Testis (tissue), 3 donors: ENCODE measurements around the gene PSMD2. TPM values are rescaled to one million over a fixed set of nuclear protein-coding genes. Genes with fewer than 3 reads are reported as not detected.

Experiments used
- DNase-seq: peaks from one replicate; pipeline ENCODE4 v3.0.0-alpha.2; 2019
- H3K27ac ChIP-seq, 2 donors: fragments of 200-600 bp; sonication (generic); one replicate each; pipeline ENCODE4 v1.5.1; 2019
- H3K27me3 ChIP-seq: fragments of 200-600 bp; sonication (generic); one replicate; pipeline ENCODE4 v1.5.1; 2019
- H3K36me3 ChIP-seq: fragments of 200-600 bp; sonication (generic); one replicate; pipeline ENCODE4 v1.5.1; 2017; ENCODE audit warnings: low read depth; ENCODE audit errors: missing control alignments
- H3K4me1 ChIP-seq: fragments of 200-600 bp; sonication (generic); one replicate; pipeline ENCODE4 v1.5.1; 2019
- H3K4me3 ChIP-seq, 2 donors: fragments of 200-600 bp; sonication (generic); one replicate each; pipeline ENCODE4 v1.5.1; 2017 to 2019
- H3K9me3 ChIP-seq: fragments of 200-600 bp; sonication (generic); one replicate; pipeline ENCODE4 v1.5.1; 2017
- POLR2A ChIP-seq: fragments of 450-650 bp; IDR thresholded peaks from one replicate; pipeline ENCODE4 v1.6.1; 2017; ENCODE audit warnings: antibody characterized with exemption, mild to moderate bottlenecking, moderate library complexity
- WGBS, 2 donors: methylation state at CpG; one replicate each; pipeline ENCODE4 v1.1.5; 2018; 5-methylcytosine and 5-hydroxymethylcytosine counted together
- intact Hi-C: fragments of 100-400 bp; cut with DNase I; formaldehyde crosslinking; loops from one replicate; pipeline ENCODE4 v1.15.1; 2023; ENCODE audit warnings: low total_unique reads
- polyA plus RNA-seq: library from polyadenylated mRNA; stranded (reverse); fragments of 350-450 nt; fragmentation: Illumina TruSeq; extraction: RNeasy Lipid Tissue Mini Kit (QIAGEN cat#74804); gene quantifications from one replicate; pipeline ENCODE4 v1.2.3, GENCODE V29; 2014; ENCODE audit warnings: low read depth, low replicate concordance; ENCODE audit not compliant: insufficient read depth
- total RNA-seq, 2 donors: library from RNA; depleted of rRNA; stranded (reverse); fragments of >200 nt; gene quantifications; one replicate each; pipeline ENCODE4 v1.2.3, GENCODE V29; 2016
- TF ChIP-seq, protein P1 (sequence below), 3 experiments: fragments of 450-650 bp in 2 of 3; fragments of 200-600 bp in 1 of 3; sonication (generic) in 1 of 3; IDR thresholded peaks; one replicate each; pipeline ENCODE4 v1.5.1; 2016 to 2019; ENCODE audit warnings: antibody characterized with exemption in 3 of 3, mild to moderate bottlenecking in 2 of 3, moderate library complexity in 1 of 3

PSMD2 gene
- total and polyA plus RNA-seq, 3 donors from 2014 or later, result 289 to 379 (median 339) TPM

- no peaks in the 10 kb centered on the region for H3K27me3 ChIP-seq
- no peaks in the 10 kb centered on the region for H3K36me3 ChIP-seq
- peak; percentile 70 for DNase-seq
- H3K4me3 ChIP-seq, result no peak overlapping the region
- H3K27ac ChIP-seq, result no peak overlapping the region
- 73 to 100% methylated on average over 3 to 18 of the region's 18 CpGs for WGBS, 2 donors
- H3K9me3 ChIP-seq, result no peaks in the 10 kb centered on the region
- TF ChIP-seq, protein P1, sequence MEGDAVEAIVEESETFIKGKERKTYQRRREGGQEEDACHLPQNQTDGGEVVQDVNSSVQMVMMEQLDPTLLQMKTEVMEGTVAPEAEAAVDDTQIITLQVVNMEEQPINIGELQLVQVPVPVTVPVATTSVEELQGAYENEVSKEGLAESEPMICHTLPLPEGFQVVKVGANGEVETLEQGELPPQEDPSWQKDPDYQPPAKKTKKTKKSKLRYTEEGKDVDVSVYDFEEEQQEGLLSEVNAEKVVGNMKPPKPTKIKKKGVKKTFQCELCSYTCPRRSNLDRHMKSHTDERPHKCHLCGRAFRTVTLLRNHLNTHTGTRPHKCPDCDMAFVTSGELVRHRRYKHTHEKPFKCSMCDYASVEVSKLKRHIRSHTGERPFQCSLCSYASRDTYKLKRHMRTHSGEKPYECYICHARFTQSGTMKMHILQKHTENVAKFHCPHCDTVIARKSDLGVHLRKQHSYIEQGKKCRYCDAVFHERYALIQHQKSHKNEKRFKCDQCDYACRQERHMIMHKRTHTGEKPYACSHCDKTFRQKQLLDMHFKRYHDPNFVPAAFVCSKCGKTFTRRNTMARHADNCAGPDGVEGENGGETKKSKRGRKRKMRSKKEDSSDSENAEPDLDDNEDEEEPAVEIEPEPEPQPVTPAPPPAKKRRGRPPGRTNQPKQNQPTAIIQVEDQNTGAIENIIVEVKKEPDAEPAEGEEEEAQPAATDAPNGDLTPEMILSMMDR (IDR thresholded peaks at IDR 0.05), result peak in 2 of 3 experiments; percentile 43 to 64
- no peak for TF ChIP-seq POLR2A
- intact Hi-C loops, result no loop called here
- peaks cover 66% of the 10 kb centered on the region for H3K4me1 ChIP-seq
These were observed 55.2 kb downstream of the PSMD2 start for GRCh38 chr3:184354121-184354728.

GRCh38 chr3:184354754-184355153 lies 55.7 kb downstream of the PSMD2 start:
- no peak overlapping the region for H3K4me3 ChIP-seq
- no peaks in the 10 kb centered on the region for H3K9me3 ChIP-seq
- no peak for DNase-seq
- H3K4me1 ChIP-seq, result peaks cover 66% of the 10 kb centered on the region
- no peaks in the 10 kb centered on the region for H3K36me3 ChIP-seq
- H3K27me3 ChIP-seq, result no peaks in the 10 kb centered on the region
- TF ChIP-seq, protein P1 (IDR thresholded peaks at IDR 0.05), result no peak
- no peak for TF ChIP-seq POLR2A
- peak overlapping the region in 1 of 2 donors; percentile 8 for H3K27ac ChIP-seq
- WGBS, 2 donors, result 81 to 89% methylated on average over 7 to 8 of the region's 8 CpGs
- intact Hi-C loops, result no loop called here

DNA sequence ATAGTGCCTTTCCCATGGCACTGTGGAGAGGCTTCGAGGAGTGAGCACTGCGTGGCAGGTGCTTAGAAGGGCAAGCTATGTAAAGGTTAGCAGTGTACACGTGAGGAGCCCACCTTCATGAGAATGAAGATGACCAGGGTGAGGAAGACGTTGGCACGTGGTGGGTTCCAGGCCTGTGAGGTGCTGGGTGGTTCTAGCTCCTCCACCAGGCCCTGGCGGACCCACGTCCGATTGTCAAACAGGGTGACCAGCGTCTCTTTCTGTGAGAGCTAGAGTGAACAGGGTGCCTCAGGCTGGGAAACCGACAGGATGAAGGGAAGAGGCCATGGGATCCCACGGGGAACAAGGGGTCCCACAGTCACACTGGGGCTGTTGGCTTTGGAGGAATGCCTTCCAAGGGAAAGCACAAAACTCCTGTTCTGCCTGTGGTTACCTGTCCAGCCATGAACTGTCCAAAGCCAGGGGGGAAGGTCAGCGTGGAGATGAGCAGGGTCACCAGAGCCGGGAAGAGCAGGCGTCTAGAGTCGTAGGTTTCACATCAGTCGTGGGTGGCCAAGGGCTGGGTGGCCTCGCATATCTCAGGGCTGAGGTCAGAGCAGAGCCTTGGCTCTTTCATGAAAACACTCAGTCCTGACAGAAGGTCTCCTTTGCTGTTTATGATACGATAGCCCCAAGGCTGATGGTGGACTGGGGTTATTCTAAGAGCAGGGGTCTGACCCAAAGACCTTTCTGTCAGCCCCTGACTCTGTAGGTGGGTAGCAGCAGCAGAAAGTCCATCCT lies 56.4 kb downstream of the PSMD2 start:
- Histone ChIP-seq H3K36me3 (no peaks in the 10 kb centered on the region), H3K27me3 (no peaks in the 10 kb centered on the region), H3K9me3 (no peaks in the 10 kb centered on the region), H3K4me1 (peaks cover 66% of the 10 kb centered on the region), H3K27ac (peak overlapping the region in 1 of 2 donors; percentile 8), H3K4me3 (no peak overlapping the region)
- 64 to 80% methylated on average over 18 of the region's 18 CpGs for WGBS, 2 donors
- DNase-seq, result no peak
- intact Hi-C loops, result no loop called here
- no peak for TF ChIP-seq POLR2A
- TF ChIP-seq, protein P1 (IDR thresholded peaks at IDR 0.05), result no peak

- WGBS, 2 donors, result 76 to 90% methylated on average over 14 to 24 of the region's 24 CpGs
- Histone ChIP-seq H3K27ac (no peak overlapping the region), H3K4me3 (no peak overlapping the region), H3K27me3 (no peaks in the 10 kb centered on the region), H3K36me3 (no peaks in the 10 kb centered on the region), H3K4me1 (peaks cover 53% of the 10 kb centered on the region), H3K9me3 (no peaks in the 10 kb centered on the region)
- TF ChIP-seq, protein P1 (IDR thresholded peaks at IDR 0.05), result no peak
- TF ChIP-seq POLR2A, result no peak
- intact Hi-C loops, result no loop called here
- no peak for DNase-seq
These were observed 58.4 kb downstream of the PSMD2 start for GRCh38 chr3:184357248-184358123.
